WERI-Rb-1 (cell line): ENCODE results near the gene KPNA4.
A peak's percentile ranks its signal among the peaks of the same experiment; 100 is the strongest.

Experiments used
- DNase-seq: peaks from one replicate; pipeline ENCODE4 v3.0.0-alpha.2; 2020
- H3K27ac ChIP-seq: fragments of 250-450 bp; sonication (Bioruptor Pico); 2 replicates; pipeline ENCODE4 v1.5.1; 2020; ENCODE audit warnings: mild to moderate bottlenecking, moderate library complexity
- H3K27me3 ChIP-seq: fragments of 250-450 bp; sonication (Bioruptor Pico); 2 replicates; pipeline ENCODE4 v1.5.1; 2021; ENCODE audit warnings: mild to moderate bottlenecking, low read depth, moderate library complexity; ENCODE audit not compliant: insufficient read depth, severe bottlenecking
- H3K36me3 ChIP-seq: fragments of 250-450 bp; sonication (Bioruptor Pico); 2 replicates; pipeline ENCODE4 v1.5.1; 2020; ENCODE audit warnings: mild to moderate bottlenecking, moderate library complexity
- H3K4me3 ChIP-seq: 2 replicates; pipeline ENCODE4 v1.5.1; 2011; ENCODE audit warnings: low read depth, mild to moderate bottlenecking, control low read depth, low read length
- H3K9me3 ChIP-seq: fragments of 250-450 bp; sonication (Bioruptor Pico); 2 replicates; pipeline ENCODE4 v1.5.1; 2021; ENCODE audit warnings: mild to moderate bottlenecking, moderate library complexity; ENCODE audit not compliant: severe bottlenecking
- TF ChIP-seq, protein P1 (sequence below): IDR thresholded peaks from 2 replicates; pipeline ENCODE4 v1.5.1; 2011; ENCODE audit warnings: low read depth, mild to moderate bottlenecking, control low read depth, inconsistent platforms, low read length

Gene KPNA4

DNA sequence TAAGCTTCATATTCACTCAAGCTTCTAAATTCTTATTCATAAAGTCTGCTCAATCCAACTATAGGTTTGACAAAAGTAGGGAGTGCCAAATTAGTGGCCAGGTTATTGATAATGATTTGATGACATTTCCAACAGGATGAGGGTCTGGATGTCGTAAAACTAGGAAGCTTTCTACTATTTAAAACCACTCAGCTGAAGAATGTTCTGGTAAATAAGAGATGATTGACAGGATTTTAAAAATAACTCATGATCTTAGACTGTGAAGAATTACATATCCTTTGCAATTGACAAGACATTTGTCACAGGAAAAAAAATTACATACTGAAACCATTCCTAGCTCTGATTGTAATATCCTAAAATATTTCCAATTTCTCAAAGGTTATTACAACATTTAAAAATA lies 100.4 kb downstream of the KPNA4 start:
- H3K4me3 ChIP-seq = no peak overlapping the region
- no peak overlapping the region for H3K27ac ChIP-seq
- H3K9me3 ChIP-seq = peaks cover 11% of the 10 kb centered on the region
- TF ChIP-seq, protein P1, sequence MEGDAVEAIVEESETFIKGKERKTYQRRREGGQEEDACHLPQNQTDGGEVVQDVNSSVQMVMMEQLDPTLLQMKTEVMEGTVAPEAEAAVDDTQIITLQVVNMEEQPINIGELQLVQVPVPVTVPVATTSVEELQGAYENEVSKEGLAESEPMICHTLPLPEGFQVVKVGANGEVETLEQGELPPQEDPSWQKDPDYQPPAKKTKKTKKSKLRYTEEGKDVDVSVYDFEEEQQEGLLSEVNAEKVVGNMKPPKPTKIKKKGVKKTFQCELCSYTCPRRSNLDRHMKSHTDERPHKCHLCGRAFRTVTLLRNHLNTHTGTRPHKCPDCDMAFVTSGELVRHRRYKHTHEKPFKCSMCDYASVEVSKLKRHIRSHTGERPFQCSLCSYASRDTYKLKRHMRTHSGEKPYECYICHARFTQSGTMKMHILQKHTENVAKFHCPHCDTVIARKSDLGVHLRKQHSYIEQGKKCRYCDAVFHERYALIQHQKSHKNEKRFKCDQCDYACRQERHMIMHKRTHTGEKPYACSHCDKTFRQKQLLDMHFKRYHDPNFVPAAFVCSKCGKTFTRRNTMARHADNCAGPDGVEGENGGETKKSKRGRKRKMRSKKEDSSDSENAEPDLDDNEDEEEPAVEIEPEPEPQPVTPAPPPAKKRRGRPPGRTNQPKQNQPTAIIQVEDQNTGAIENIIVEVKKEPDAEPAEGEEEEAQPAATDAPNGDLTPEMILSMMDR = no peak
- H3K27me3 ChIP-seq = no peaks in the 10 kb centered on the region
- no peaks in the 10 kb centered on the region for H3K36me3 ChIP-seq
- no peak for DNase-seq

DNA sequence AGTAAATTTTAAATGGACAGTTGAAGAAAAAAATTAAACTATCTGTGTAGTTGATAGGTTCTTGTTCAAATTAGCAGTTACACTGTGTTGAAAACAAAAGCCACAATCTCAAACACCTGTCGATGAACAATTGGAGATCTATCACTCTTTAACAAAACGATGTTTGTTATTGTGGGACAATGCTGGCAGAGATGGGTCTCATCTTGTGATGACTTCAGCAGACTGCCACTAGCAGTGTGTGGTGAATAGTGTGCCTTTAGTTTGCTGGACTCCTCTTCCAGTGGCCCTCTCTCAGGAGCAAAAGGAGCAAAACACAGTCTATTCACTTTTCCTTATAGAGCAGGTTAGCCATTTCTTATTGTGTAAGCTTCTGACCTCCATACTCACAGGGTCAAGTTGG lies 101.0 kb downstream of the KPNA4 start:
- Histone ChIP-seq H3K36me3 (no peaks in the 10 kb centered on the region), H3K4me3 (no peak overlapping the region), H3K27me3 (no peaks in the 10 kb centered on the region), H3K9me3 (peaks cover 13% of the 10 kb centered on the region), H3K27ac (no peak overlapping the region)
- TF ChIP-seq, protein P1 = no peak
- no peak for DNase-seq

DNA sequence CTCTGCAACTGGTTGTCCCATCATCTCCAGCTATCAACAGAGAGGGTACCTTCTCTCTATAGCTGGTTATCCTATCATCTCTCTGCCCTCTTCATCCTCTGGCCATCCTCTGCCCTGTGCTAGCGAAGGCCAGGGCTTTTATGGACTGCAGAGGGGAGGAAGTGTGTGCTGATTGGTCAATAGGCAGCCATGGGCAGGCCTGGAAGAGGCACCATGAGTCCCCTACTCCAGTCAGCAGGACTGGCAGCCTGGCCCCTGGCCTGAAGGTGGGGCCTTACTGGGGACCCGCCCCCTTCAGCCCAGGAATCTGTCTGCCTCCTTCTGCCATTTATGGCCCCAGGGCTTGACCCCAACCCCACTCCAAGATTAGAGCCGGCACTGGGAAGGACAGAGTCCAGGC lies 105.3 kb downstream of the KPNA4 start:
- TF ChIP-seq, protein P1 = no peak
- peaks cover 18% of the 10 kb centered on the region for H3K9me3 ChIP-seq

DNA sequence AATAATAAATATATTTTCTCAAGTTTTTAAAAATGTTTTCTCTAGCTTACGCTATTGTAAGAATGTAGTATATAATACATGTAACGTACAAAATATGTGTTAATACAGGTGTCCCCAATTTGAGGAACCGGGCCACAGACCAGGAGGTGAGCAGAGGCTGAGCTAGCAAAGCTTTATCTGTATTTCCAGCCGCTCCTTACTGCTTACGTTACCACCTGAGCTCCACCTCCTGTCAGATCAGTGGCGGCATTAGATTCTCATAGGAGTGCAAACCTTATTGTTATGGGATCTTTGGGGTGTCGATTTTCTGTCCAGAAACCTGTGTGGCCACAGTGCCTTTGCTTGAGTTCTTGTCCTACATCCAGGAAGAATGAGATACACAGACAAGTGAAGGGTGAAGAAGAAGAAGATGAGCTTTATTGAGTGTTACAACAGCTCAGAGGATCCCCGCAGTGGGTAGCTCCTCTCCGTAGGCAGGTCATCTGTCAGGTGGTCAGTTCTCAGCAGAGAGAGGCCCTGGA lies 105.9 kb downstream of the KPNA4 start:
- Histone ChIP-seq H3K9me3 (peaks cover 18% of the 10 kb centered on the region), H3K27me3 (no peaks in the 10 kb centered on the region), H3K27ac (no peak overlapping the region), H3K36me3 (no peaks in the 10 kb centered on the region), H3K4me3 (no peak overlapping the region)
- DNase-seq = no peak
- TF ChIP-seq, protein P1 = no peak

More for the DNA sequence above, 105.3 kb downstream of the KPNA4 start:
- H3K27me3 ChIP-seq = no peaks in the 10 kb centered on the region
- H3K27ac ChIP-seq = no peak overlapping the region
- H3K4me3 ChIP-seq = no peak overlapping the region
- no peaks in the 10 kb centered on the region for H3K36me3 ChIP-seq
- DNase-seq = no peak

DNA sequence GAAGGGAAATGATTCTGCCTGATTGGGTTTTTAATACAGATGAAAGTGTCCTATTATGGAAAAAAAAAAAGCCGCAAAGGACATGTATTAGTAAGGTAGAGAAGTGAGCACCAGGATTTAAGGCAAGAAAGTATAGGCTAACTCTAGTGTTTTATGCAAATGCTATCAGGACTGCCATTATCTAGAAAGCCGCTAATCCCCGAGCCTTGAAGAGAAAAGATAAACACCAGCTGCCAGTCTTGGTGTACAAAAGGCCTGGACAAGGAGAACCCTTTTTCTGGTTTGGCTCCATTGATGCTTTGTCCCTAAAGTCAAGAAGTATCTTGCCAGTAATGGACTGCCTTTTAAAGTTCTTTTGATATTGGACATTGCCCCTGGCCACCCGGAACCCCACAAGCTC lies 107.2 kb downstream of the KPNA4 start:
- peak overlapping the region; percentile 70 for H3K27ac ChIP-seq
- H3K9me3 ChIP-seq = peaks cover 18% of the 10 kb centered on the region
- no peaks in the 10 kb centered on the region for H3K36me3 ChIP-seq
- DNase-seq = peak; percentile 60
- no peak overlapping the region; the same call in 1 of the 2 replicates for H3K4me3 ChIP-seq
- no peaks in the 10 kb centered on the region for H3K27me3 ChIP-seq
- TF ChIP-seq, protein P1 = no peak

DNA sequence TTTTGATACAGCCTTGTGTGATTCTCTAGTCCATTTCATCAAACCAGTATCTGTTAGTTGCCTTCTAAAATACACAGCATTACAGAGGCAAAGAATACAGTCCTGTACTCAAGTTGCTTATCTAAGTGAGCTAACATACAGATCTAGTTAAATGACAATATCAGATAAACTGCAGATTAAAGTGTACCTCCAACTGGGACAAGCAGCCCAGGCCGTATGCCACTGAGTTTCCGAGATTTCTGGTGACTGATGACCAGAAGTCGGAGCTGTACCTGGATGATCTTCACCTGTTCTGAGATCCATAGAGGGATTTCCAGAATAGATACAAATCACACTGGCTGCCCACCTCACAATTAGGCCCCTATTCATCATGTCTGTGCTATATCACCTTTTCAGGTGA lies 109.5 kb downstream of the KPNA4 start:
- TF ChIP-seq, protein P1 = no peak
- no peak overlapping the region; the same call in 1 of the 2 replicates for H3K4me3 ChIP-seq
- peaks cover 18% of the 10 kb centered on the region for H3K9me3 ChIP-seq
- peak overlapping the region; percentile 70 for H3K27ac ChIP-seq
- H3K27me3 ChIP-seq = no peaks in the 10 kb centered on the region
- peak; percentile 53 for DNase-seq
- H3K36me3 ChIP-seq = no peaks in the 10 kb centered on the region
